ENCODE measurements around the gene CSF1. TPM values are rescaled to one million over a fixed set of nuclear protein-coding genes. Genes with fewer than 3 reads are reported as not detected.
A peak's percentile ranks its signal among the peaks of the same experiment; 100 is the strongest.
"Not testable (repeated sequence)": the region's sequence is repeated elsewhere in the genome, so short reads cannot be mapped to it uniquely, and the experiment has no call there.

The CSF1 gene
- total RNA-seq, 3 donors from 2014 or later = 28.2 to 54.7 (median 54.4) TPM

DNA sequence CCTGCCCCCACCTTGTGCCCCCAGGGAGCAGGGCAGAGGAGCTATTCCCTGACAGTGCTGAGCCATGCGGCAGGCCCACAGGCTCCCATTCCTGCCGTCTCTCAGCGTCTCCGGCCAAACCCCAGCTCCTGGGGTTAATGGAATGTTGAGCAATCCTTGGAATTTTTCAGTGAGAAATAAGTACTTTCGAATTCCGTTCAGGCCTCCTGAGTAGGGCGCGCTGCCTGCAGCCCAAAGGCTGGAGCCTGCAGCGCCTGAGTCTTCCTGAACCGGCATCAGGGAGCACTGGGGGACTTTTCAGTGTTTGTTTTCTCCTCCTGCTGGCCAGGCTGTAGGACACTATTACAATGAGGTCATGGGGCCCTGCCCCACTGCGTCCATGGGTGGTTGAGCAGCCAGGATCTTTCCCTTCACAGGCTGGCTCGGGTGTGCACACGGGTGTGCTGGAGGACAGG is 33.3 kb upstream of the CSF1 start:
- H3K27ac ChIP-seq = peak overlapping the region; percentile 83 to 97
- intact Hi-C loops (cut with DNase I; ENCODE audit: low total_unique reads) = loop anchor here (5.0 kb wide), 1 partner anchor 35 kb away; the partner anchor contains the start of gene CSF1

GRCh38 chr1:109877776-109878175 is 32.9 kb upstream of the CSF1 start:
- H3K27me3 ChIP-seq = no peaks in the 10 kb centered on the region
- TF ChIP-seq POLR2AphosphoS5 (IDR thresholded peaks at IDR 0.05) (no peak), POLR2A (IDR thresholded peaks at IDR 0.05) (no peak)
- H3K4me3 ChIP-seq = peak overlapping the region in 2 of 3 donors; percentile 13 to 49
- intact Hi-C loops (cut with DNase I; ENCODE audit: low total_unique reads) = loop anchor here (5.0 kb wide), 1 partner anchor 35 kb away; the partner anchor contains the start of gene CSF1
- no peaks in the 10 kb centered on the region for H3K36me3 ChIP-seq
- no peak for DNase-seq (ENCODE audit: low spot score in 2 of 2)
- H3K9me3 ChIP-seq = no peaks in the 10 kb centered on the region
- H3K4me1 ChIP-seq = peaks cover 5 to 20% of the 10 kb centered on the region in 2 donors
- peak overlapping the region; percentile 83 to 97 for H3K27ac ChIP-seq

More for the DNA sequence above, 33.3 kb upstream of the CSF1 start:
- Histone ChIP-seq H3K27me3 (no peaks in the 10 kb centered on the region), H3K4me3 (peak overlapping the region in 2 of 3 donors; percentile 13 to 49), H3K4me1 (peaks cover 7 to 20% of the 10 kb centered on the region in 2 donors), H3K36me3 (no peaks in the 10 kb centered on the region), H3K9me3 (no peaks in the 10 kb centered on the region)
- peak in 2 of 3 donors; percentile 40 to 57 for TF ChIP-seq CTCF (IDR thresholded peaks at IDR 0.05)
- TF ChIP-seq POLR2AphosphoS5 (IDR thresholded peaks at IDR 0.05) = peak in 2 of 3 donors; percentile 75 to 81
- no peak for TF ChIP-seq POLR2A (IDR thresholded peaks at IDR 0.05)
- peak; percentile 57 to 63 for DNase-seq (ENCODE audit: low spot score in 2 of 2)

- H3K36me3 ChIP-seq = no peaks in the 10 kb centered on the region
- intact Hi-C loops (cut with DNase I; ENCODE audit: low total_unique reads) = loop anchor here (5.0 kb wide), 1 partner anchor 34 kb away; the partner anchor contains the start of gene CSF1
- TF ChIP-seq CTCF (IDR thresholded peaks at IDR 0.05) (no peak), POLR2A (IDR thresholded peaks at IDR 0.05) (no peak), POLR2AphosphoS5 (IDR thresholded peaks at IDR 0.05) (no peak)
- peaks cover 0 to 15% of the 10 kb centered on the region in 2 donors for H3K4me1 ChIP-seq
- no peaks in the 10 kb centered on the region for H3K27me3 ChIP-seq
- H3K27ac ChIP-seq = peak overlapping the region in 1 of 2 donors; percentile 69
- no peak overlapping the region for H3K4me3 ChIP-seq
- no peak for DNase-seq (ENCODE audit: low spot score in 2 of 2)
- H3K9me3 ChIP-seq = no peaks in the 10 kb centered on the region
These were observed 32.0 kb upstream of the CSF1 start for GRCh38 chr1:109878531-109879104.

DNA sequence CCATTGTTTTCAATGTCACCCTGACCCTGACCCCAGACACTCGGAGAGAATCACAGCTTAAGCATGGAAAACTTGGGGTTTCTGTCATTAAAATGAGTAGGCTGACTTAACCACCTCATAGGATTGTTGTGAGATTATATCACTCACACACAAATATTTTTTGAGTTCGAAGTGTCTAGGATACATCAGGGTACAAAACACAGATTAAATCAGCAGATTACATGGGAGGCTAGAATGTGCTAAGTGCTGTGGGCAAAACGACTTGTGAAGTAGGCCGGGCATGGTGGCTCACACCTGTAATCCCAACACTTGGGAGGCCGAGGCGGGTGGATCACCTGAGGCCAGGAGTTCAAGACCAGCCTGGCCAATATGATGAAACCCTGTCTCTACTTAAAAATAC is 31.3 kb upstream of the CSF1 start:
- H3K36me3 ChIP-seq; H3K4me3 ChIP-seq; H3K27me3 ChIP-seq; H3K9me3 ChIP-seq; DNase-seq (ENCODE audit: low spot score in 2 of 2): not testable (repeated sequence)
- intact Hi-C loops (cut with DNase I; ENCODE audit: low total_unique reads) = loop anchor here (5.0 kb wide), 1 partner anchor 33 kb away; the partner anchor contains the start of gene CSF1
- H3K4me1 ChIP-seq = peaks cover 0 to 13% of the 10 kb centered on the region in 2 donors
- H3K27ac ChIP-seq = peak overlapping the region in 1 of 2 donors; percentile 69

DNA sequence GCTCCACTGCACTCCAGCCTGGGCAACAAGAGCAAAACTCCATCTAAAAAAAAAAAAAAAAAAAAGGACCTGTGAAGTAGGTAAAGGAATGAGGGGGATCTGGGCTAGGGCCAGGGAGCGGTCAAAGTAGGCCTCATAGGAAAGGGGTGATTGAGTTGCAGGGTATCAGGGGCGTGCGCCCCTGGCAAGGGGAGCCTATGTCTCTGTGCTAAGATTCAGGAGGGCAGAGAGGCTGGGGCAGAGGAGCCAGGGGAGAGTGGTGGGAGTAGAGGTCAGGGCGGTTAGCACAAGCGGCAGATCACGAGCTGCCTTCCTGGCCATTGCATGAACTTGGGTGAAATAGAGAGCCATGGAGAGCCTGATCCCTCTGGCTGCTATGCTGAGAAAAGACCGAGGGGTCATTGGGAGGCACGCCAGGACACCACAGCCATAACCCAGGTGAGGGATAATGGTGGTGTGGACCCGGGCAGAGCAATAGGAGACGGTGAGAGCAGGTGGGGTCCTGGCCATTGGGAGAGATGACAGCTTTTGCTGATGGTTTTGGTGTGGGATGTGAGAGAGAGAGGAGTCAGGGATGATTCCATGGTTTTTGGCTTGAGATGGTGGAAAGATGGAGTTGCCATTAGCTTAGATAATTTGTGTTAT is 30.6 kb upstream of the CSF1 start:
- DNase-seq (ENCODE audit: low spot score in 2 of 2) = no peak
- TF ChIP-seq POLR2A (IDR thresholded peaks at IDR 0.05) (no peak), POLR2AphosphoS5 (IDR thresholded peaks at IDR 0.05) (no peak), CTCF (IDR thresholded peaks at IDR 0.05) (no peak)

More for the DNA sequence above, 30.6 kb upstream of the CSF1 start:
- no peaks in the 10 kb centered on the region for H3K27me3 ChIP-seq
- H3K9me3 ChIP-seq = no peaks in the 10 kb centered on the region
- H3K4me1 ChIP-seq = peaks cover 0 to 13% of the 10 kb centered on the region in 2 donors
- H3K4me3 ChIP-seq = no peak overlapping the region
- intact Hi-C loops (cut with DNase I; ENCODE audit: low total_unique reads) = loop anchor here (5.0 kb wide), 1 partner anchor 32 kb away; the partner anchor contains the start of gene CSF1
- no peaks in the 10 kb centered on the region for H3K36me3 ChIP-seq
- no peak overlapping the region for H3K27ac ChIP-seq

Measured in breast epithelium (tissue), 4 donors.